ENCODE results near the gene MAGEB2. TPM values are rescaled to one million over a fixed set of nuclear protein-coding genes. Genes with fewer than 3 reads are reported as not detected.

The MAGEB2 gene
- total RNA-seq, 1 donor, result not detected

- no peak for DNase-seq (ENCODE audit: low read depth)
- H3K4me3 ChIP-seq (ENCODE audit: low read depth, low read length), result no peak within 1 kb of the TSS
- TF ChIP-seq CTCF (IDR thresholded peaks at IDR 0.05; ENCODE audit: insufficient read depth, low read depth, low read length), result no peak
These were observed 26.5 kb downstream of the MAGEB2 start, which contains the start of gene MAGEB4 for GRCh38 chrX:30241724-30242415. Gene MAGEB4 (plus strand): TSS chrX:30242000. CDS start chrX:30242136, 136 bp downstream.

- TF ChIP-seq CTCF (IDR thresholded peaks at IDR 0.05; ENCODE audit: insufficient read depth, low read depth, low read length), result no peak
- DNase-seq (ENCODE audit: low read depth), result no peak
These were observed 31.6 kb downstream of the MAGEB2 start, which contains the start of gene MAGEB1 for GRCh38 chrX:30246769-30247489. Gene MAGEB1 (plus strand): TSS chrX:30247146. CDS start chrX:30250494, 3,348 bp downstream.

GRCh38 chrX:30248854-30249253 is 33.5 kb downstream of the MAGEB2 start:
- no peak for TF ChIP-seq CTCF (IDR thresholded peaks at IDR 0.05; ENCODE audit: insufficient read depth, low read depth, low read length)
- no peak for DNase-seq (ENCODE audit: low read depth)
- H3K4me3 ChIP-seq (ENCODE audit: low read depth, low read length), result no peak overlapping the region

More at GRCh38 chrX:30246769-30247489, 31.6 kb downstream of the MAGEB2 start, which contains the start of gene MAGEB1:
- no peak within 1 kb of the TSS for H3K4me3 ChIP-seq (ENCODE audit: low read depth, low read length)

GRCh38 chrX:30253257-30253656 is 37.9 kb downstream of the MAGEB2 start:
- no peak for TF ChIP-seq CTCF (IDR thresholded peaks at IDR 0.05; ENCODE audit: insufficient read depth, low read depth, low read length)
- DNase-seq (ENCODE audit: low read depth), result no peak
- H3K4me3 ChIP-seq (ENCODE audit: low read depth, low read length), result no peak overlapping the region

- no peak overlapping the region for H3K4me3 ChIP-seq (ENCODE audit: low read depth, low read length)
- TF ChIP-seq CTCF (IDR thresholded peaks at IDR 0.05; ENCODE audit: insufficient read depth, low read depth, low read length), result no peak
- no peak for DNase-seq (ENCODE audit: low read depth)
These were observed 44.6 kb downstream of the MAGEB2 start for GRCh38 chrX:30259927-30260326.

GRCh38 chrX:30261012-30261411 is 45.6 kb downstream of the MAGEB2 start:
- no peak overlapping the region for H3K4me3 ChIP-seq (ENCODE audit: low read depth, low read length)
- TF ChIP-seq CTCF (IDR thresholded peaks at IDR 0.05; ENCODE audit: insufficient read depth, low read depth, low read length), result no peak
- no peak for DNase-seq (ENCODE audit: low read depth)

Measured in fibroblast of villous mesenchyme (primary cell).